HFFc6 (cell line): ENCODE data around the gene MAN2A2. TPM values are rescaled to one million over a fixed set of nuclear protein-coding genes. Genes with fewer than 3 reads are reported as not detected.

Source experiments
- DNase-seq: peaks from one replicate; pipeline ENCODE4 v3.0.0-alpha.2; 2018
- H3K27ac Mint-ChIP-seq: 2 replicates; pipeline ENCODE4 v1.8.0; 2020; ENCODE audit warnings: mild to moderate bottlenecking, mixed read lengths
- H3K27me3 Mint-ChIP-seq: 2 replicates; pipeline ENCODE4 v1.8.0; 2021; ENCODE audit warnings: mild to moderate bottlenecking, moderate library complexity, mixed read lengths; ENCODE audit not compliant: insufficient read depth
- H3K36me3 Mint-ChIP-seq: 2 replicates; pipeline ENCODE4 v1.8.0; 2021; ENCODE audit warnings: low read depth, mixed read lengths
- H3K4me1 Mint-ChIP-seq: 2 replicates; pipeline ENCODE4 v1.8.0; 2020; ENCODE audit warnings: low read depth, mixed read lengths
- H3K4me3 Mint-ChIP-seq: 2 replicates; pipeline ENCODE4 v1.8.0; 2020; ENCODE audit warnings: mild to moderate bottlenecking, moderate library complexity, mixed read lengths
- H3K9me3 Mint-ChIP-seq: 2 replicates; pipeline ENCODE4 v1.8.0; 2020; ENCODE audit warnings: mild to moderate bottlenecking, mixed read lengths
- total RNA-seq, 6 experiments: library from RNA; stranded (reverse); fragmentation: NEBNext Ultra II Directional; extraction: Animal tissue kit (Norgen Biotek cat#: 25700); gene quantifications; 2 replicates in 1 of 6; 3 replicates in 5 of 6; pipeline ENCODE4 v1.2.3, GENCODE V29; 2021
- TF ChIP-seq, protein P1 (sequence below): fragments of 200-600 bp; sonication (generic); IDR thresholded peaks from 2 replicates; pipeline ENCODE4 v1.5.0; 2021; ENCODE audit warnings: antibody characterized with exemption, mild to moderate bottlenecking

Gene MAN2A2
- total RNA-seq, 6 experiments from 2014 or later = 15.8 to 26.9 (median 23.4) TPM

DNA sequence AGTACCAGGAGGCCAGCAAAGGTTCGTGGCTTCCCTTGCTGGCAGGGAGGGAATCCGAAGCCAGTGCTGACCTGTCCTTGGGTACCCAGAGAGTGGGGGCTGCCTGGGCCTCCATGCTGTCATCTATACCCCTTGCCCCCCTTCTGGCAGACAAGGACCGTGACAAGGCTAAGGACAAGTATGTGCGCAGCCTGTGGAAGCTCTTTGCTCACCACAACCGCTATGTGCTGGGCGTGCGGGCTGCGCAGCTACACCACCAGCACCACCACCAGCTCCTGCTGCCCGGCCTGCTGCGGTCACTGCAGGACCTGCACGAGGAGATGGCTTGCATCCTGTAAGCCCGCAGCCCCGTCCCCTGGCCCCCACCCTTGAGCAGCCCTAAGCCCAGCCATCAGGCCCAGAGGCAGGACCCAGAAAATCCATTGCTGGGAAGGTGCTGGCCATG is 16.0 kb upstream of the MAN2A2 start:
- H3K9me3 Mint-ChIP-seq = no peaks in the 10 kb centered on the region
- no peak overlapping the region for H3K27ac Mint-ChIP-seq
- no peak for DNase-seq
- H3K36me3 Mint-ChIP-seq = no peaks in the 10 kb centered on the region
- TF ChIP-seq, protein P1, sequence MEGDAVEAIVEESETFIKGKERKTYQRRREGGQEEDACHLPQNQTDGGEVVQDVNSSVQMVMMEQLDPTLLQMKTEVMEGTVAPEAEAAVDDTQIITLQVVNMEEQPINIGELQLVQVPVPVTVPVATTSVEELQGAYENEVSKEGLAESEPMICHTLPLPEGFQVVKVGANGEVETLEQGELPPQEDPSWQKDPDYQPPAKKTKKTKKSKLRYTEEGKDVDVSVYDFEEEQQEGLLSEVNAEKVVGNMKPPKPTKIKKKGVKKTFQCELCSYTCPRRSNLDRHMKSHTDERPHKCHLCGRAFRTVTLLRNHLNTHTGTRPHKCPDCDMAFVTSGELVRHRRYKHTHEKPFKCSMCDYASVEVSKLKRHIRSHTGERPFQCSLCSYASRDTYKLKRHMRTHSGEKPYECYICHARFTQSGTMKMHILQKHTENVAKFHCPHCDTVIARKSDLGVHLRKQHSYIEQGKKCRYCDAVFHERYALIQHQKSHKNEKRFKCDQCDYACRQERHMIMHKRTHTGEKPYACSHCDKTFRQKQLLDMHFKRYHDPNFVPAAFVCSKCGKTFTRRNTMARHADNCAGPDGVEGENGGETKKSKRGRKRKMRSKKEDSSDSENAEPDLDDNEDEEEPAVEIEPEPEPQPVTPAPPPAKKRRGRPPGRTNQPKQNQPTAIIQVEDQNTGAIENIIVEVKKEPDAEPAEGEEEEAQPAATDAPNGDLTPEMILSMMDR = no peak
- peaks cover 10% of the 10 kb centered on the region; the same call in 1 of the 2 replicates for H3K4me1 Mint-ChIP-seq
- H3K4me3 Mint-ChIP-seq = no peak overlapping the region
- H3K27me3 Mint-ChIP-seq = peaks cover 2% of the 10 kb centered on the region

DNA sequence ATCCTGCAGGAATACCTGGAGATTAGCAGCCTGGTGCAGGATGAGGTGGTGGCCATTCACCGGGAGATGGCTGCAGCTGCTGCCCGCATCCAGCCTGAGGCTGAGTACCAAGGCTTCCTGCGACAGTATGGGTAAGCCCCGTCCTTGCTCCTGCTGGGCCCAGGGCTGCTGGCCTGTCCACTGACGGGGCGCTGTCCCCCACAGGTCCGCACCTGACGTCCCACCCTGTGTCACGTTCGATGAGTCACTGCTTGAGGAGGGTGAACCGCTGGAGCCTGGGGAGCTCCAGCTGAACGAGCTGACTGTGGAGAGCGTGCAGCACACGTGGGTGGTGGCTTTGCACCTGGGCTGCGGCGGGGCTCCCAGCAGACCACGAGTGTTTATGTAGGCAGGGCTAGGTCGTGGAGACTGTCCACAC is 13.8 kb upstream of the MAN2A2 start:
- peaks cover 10% of the 10 kb centered on the region; the same call in 1 of the 2 replicates for H3K4me1 Mint-ChIP-seq
- TF ChIP-seq, protein P1 = no peak
- no peak overlapping the region for H3K4me3 Mint-ChIP-seq
- H3K27ac Mint-ChIP-seq = no peak overlapping the region
- H3K36me3 Mint-ChIP-seq = no peaks in the 10 kb centered on the region
- DNase-seq = no peak
- H3K27me3 Mint-ChIP-seq = peaks cover 2% of the 10 kb centered on the region
- H3K9me3 Mint-ChIP-seq = no peaks in the 10 kb centered on the region

DNA sequence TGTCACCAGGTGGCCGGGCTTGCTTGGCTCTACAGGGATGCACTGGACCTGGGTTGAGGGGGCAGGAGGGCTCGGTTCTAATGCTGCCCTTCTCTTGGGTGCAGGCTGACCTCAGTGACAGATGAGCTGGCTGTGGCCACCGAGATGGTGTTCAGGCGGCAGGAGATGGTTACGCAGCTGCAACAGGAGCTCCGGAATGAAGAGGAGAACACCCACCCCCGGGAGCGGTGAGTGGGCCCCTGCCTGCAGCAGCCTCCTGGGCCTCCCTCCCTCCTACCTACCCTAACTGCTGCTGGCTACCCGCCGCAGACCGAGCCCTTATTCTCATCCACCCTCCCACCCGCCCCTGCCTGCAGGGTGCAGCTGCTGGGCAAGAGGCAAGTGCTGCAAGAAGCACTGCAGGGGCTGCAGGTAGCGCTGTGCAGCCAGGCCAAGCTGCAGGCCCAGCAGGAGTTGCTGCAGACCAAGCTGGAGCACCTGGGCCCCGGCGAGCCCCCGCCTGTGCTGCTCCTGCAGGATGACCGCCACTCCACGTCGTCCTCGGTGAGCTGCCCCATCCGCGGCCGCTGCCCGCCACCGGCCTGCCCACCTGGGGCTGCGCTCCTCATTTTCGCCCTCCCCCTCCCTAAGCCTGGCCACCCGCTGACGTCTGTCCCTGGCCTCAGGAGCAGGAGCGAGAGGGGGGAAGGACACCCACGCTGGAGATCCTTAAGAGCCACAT is 13.2 kb upstream of the MAN2A2 start:
- peaks cover 2% of the 10 kb centered on the region for H3K27me3 Mint-ChIP-seq
- H3K27ac Mint-ChIP-seq = no peak overlapping the region
- DNase-seq = no peak
- H3K9me3 Mint-ChIP-seq = no peaks in the 10 kb centered on the region
- no peak overlapping the region for H3K4me3 Mint-ChIP-seq
- no peaks in the 10 kb centered on the region for H3K36me3 Mint-ChIP-seq
- H3K4me1 Mint-ChIP-seq = peaks cover 10% of the 10 kb centered on the region; the same call in 1 of the 2 replicates
- TF ChIP-seq, protein P1 = no peak

DNA sequence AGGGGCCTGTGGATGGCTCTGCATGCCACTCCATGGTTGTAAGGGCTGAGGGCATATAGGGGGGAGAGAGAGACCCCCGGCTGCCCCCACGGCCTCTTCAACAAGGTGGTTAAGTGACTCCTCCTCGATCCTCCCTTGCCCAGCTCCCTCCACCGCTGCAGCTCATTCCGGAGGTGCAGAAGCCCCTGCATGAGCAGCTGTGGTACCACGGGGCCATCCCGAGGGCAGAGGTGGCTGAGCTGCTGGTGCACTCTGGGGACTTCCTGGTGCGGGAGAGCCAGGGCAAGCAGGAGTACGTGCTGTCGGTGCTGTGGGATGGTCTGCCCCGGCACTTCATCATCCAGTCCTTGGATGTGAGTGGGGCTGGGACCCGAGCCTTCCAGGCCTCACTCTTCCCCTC is 12.3 kb upstream of the MAN2A2 start:
- TF ChIP-seq, protein P1 = no peak
- H3K36me3 Mint-ChIP-seq = no peaks in the 10 kb centered on the region
- H3K9me3 Mint-ChIP-seq = no peaks in the 10 kb centered on the region
- H3K4me1 Mint-ChIP-seq = peaks cover 7% of the 10 kb centered on the region; the same call in 1 of the 2 replicates
- DNase-seq = no peak
- H3K27me3 Mint-ChIP-seq = peaks cover 2% of the 10 kb centered on the region
- H3K27ac Mint-ChIP-seq = no peak overlapping the region
- no peak overlapping the region for H3K4me3 Mint-ChIP-seq

DNA sequence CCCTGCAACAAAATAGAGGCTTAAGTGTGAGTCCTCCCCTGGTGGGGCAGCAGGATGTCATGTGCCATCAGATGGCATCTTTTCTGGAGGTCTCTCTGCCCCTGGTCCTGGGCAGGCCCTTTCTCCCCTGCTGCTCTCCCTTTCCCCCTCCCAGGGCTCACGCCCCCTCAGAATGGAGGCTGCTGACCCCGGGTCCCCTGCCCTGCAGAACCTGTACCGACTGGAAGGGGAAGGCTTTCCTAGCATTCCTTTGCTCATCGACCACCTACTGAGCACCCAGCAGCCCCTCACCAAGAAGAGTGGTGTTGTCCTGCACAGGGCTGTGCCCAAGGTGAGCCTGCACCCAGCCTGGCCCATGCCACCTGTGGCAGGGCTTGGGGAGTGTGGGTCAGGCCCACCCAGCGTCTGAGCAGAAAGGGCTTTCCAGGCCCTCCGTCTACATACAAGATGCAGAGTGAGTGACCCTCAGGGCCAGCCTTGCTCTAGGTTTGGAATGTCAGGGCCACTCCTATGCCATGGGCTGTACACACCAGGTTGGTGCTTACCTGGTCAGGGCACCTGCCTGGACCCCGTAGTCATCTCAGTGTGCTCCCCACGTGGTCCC is 11.7 kb upstream of the MAN2A2 start:
- Mint-ChIP-seq H3K4me3 (no peak overlapping the region), H3K9me3 (no peaks in the 10 kb centered on the region), H3K36me3 (no peaks in the 10 kb centered on the region), H3K4me1 (peaks cover under 1% of the 10 kb centered on the region; the same call in 1 of the 2 replicates), H3K27me3 (peaks cover 2% of the 10 kb centered on the region), H3K27ac (no peak overlapping the region)
- TF ChIP-seq, protein P1 = no peak
- no peak for DNase-seq
